ENCODE results near the gene ANKRD40. TPM values are rescaled to one million over a fixed set of nuclear protein-coding genes. Genes with fewer than 3 reads are reported as not detected.
"Not testable (repeated sequence)": the region's sequence is repeated elsewhere in the genome, so short reads cannot be mapped to it uniquely, and the experiment has no call there.

ANKRD40 gene
- total and polyA plus RNA-seq, 8 donors = 10.3 to 23.5 (median 15.5) TPM

GRCh38 chr17:50728112-50728429 is 20.4 kb upstream of the ANKRD40 start:
- H3K4me3 ChIP-seq = no peak overlapping the region
- H3K27ac ChIP-seq = no peak overlapping the region
- peaks cover 24 to 70% (median 32%) of the 10 kb centered on the region in 3 donors for H3K4me1 ChIP-seq
- H3K9me3 ChIP-seq = no peaks in the 10 kb centered on the region
- DNase-seq (no peak), FAIRE-seq (no peak), ATAC-seq (no peak)
- TF ChIP-seq CTCF (IDR thresholded peaks at IDR 0.05) = no peak
- WGBS, 2 donors = 63 to 66% methylated on average over 2 of the region's 2 CpGs
- intact Hi-C loops (cut with DNase I) = no loop called here
- no peaks in the 10 kb centered on the region for H3K36me3 ChIP-seq
- no peaks in the 10 kb centered on the region for H3K27me3 ChIP-seq

- peak in 2 of 4 donors; percentile 29 to 36 for ATAC-seq
- intact Hi-C loops (cut with DNase I) = no loop called here
- DNase-seq = no peak
- peaks cover 24 to 81% (median 47%) of the 10 kb centered on the region in 3 donors for H3K4me1 ChIP-seq
- 56 to 57% methylated on average over 12 of the region's 12 CpGs for WGBS, 2 donors
- no peak overlapping the region for H3K4me3 ChIP-seq
- FAIRE-seq = no peak
- H3K27me3 ChIP-seq = no peaks in the 10 kb centered on the region
- H3K9me3 ChIP-seq = no peaks in the 10 kb centered on the region
- TF ChIP-seq CTCF (IDR thresholded peaks at IDR 0.05) = no peak
- H3K27ac ChIP-seq = no peak overlapping the region
- H3K36me3 ChIP-seq = no peaks in the 10 kb centered on the region
Observed at GRCh38 chr17:50725769-50726655, 18.3 kb upstream of the ANKRD40 start.

- H3K9me3 ChIP-seq; H3K36me3 ChIP-seq; ATAC-seq; FAIRE-seq; H3K27ac ChIP-seq; DNase-seq; intact Hi-C loops (cut with DNase I); H3K4me3 ChIP-seq; H3K27me3 ChIP-seq: not testable (repeated sequence)
- H3K4me1 ChIP-seq = peaks cover 24 to 69% (median 39%) of the 10 kb centered on the region in 3 donors
- 91% methylated on average over 6 of the region's 6 CpGs for WGBS, 2 donors
Observed at GRCh38 chr17:50724622-50725021, 16.9 kb upstream of the ANKRD40 start.

- no peaks in the 10 kb centered on the region for H3K36me3 ChIP-seq
- no peak overlapping the region for H3K27ac ChIP-seq
- H3K4me1 ChIP-seq = peaks cover 13 to 55% (median 33%) of the 10 kb centered on the region in 3 donors
- ATAC-seq (no peak), DNase-seq (no peak), FAIRE-seq (no peak)
- peak overlapping the region in 1 of 4 donors; percentile 87 for H3K4me3 ChIP-seq
- H3K9me3 ChIP-seq = no peaks in the 10 kb centered on the region
- intact Hi-C loops (cut with DNase I) = no loop called here
- 10 to 15% methylated on average over 3 of the region's 3 CpGs for WGBS, 2 donors
- no peaks in the 10 kb centered on the region for H3K27me3 ChIP-seq
- TF ChIP-seq CTCF (IDR thresholded peaks at IDR 0.05) = no peak
Observed at GRCh38 chr17:50722746-50723145, 15.0 kb upstream of the ANKRD40 start.

- intact Hi-C loops (cut with DNase I) = no loop called here
- H3K36me3 ChIP-seq = no peaks in the 10 kb centered on the region
- peak overlapping the region in 2 of 4 donors; percentile 98 to 99 for H3K27ac ChIP-seq
- H3K4me1 ChIP-seq = peaks cover 6 to 43% (median 27%) of the 10 kb centered on the region in 3 donors
- WGBS, 2 donors = 1 to 2% methylated on average over 7 of the region's 7 CpGs
- no peaks in the 10 kb centered on the region for H3K9me3 ChIP-seq
- H3K27me3 ChIP-seq = no peaks in the 10 kb centered on the region
- peak overlapping the region; percentile 10 to 89 (median 76) for H3K4me3 ChIP-seq
- DNase-seq (no peak), FAIRE-seq (no peak), ATAC-seq (no peak)
- no peak for TF ChIP-seq CTCF (IDR thresholded peaks at IDR 0.05)
Observed at GRCh38 chr17:50721194-50722010, 13.7 kb upstream of the ANKRD40 start.

Measured in pancreas (tissue), 10 donors.